ENCODE results near the gene SOS2. TPM values are rescaled to one million over a fixed set of nuclear protein-coding genes. Genes with fewer than 3 reads are reported as not detected.

Gene SOS2
- total RNA-seq, 2 donors from 2014 or later = 38.7 to 40.2 TPM

DNA sequence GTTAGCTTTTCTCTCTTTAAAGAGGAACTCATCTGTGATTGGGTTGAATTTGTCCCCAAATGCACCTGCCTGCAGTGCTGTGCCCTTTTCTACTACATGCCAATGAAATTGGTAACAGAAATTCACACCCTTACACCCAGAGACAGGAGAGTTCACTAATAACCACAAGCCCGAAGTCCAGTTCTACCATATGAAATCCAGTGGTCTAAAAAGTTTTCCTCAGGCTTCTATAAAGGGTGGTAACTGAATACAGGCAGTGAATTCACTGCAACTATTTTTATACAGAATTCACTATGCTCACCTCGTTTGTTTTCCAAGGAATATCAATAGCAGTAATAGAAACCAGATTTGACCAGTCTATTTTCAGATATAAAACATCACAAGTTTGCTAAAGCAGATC is 31.5 kb upstream of the SOS2 start:
- no peaks in the 10 kb centered on the region for H3K4me1 ChIP-seq (ENCODE audit: control insufficient read depth in 1 of 2, low read depth in 2 of 2)
- H3K36me3 ChIP-seq = no peaks in the 10 kb centered on the region
- H3K27ac ChIP-seq = no peak overlapping the region
- H3K27me3 ChIP-seq (replicated peaks; ENCODE audit: insufficient read depth) = no peaks in the 10 kb centered on the region
- DNase-seq (ENCODE audit: low spot score) (no peak), ATAC-seq (ENCODE audit: insufficient number of reproducible peaks, low FRiP score, low read depth) (no peak)
- H3K4me3 ChIP-seq = no peak overlapping the region
- H3K9me3 ChIP-seq = no peaks in the 10 kb centered on the region
- TF ChIP-seq CTCF (IDR thresholded peaks at IDR 0.05) = no peak

GRCh38 chr14:50260511-50260910 is 29.1 kb upstream of the SOS2 start:
- Histone ChIP-seq H3K4me1 (ENCODE audit: control insufficient read depth in 1 of 2, low read depth in 2 of 2) (no peaks in the 10 kb centered on the region), H3K36me3 (no peaks in the 10 kb centered on the region), H3K4me3 (no peak overlapping the region), H3K27me3 (replicated peaks; ENCODE audit: insufficient read depth) (no peaks in the 10 kb centered on the region), H3K27ac (no peak overlapping the region), H3K9me3 (no peaks in the 10 kb centered on the region)
- DNase-seq (ENCODE audit: low spot score) (no peak), ATAC-seq (ENCODE audit: insufficient number of reproducible peaks, low FRiP score, low read depth) (no peak)
- peak; percentile 45 for TF ChIP-seq CTCF (IDR thresholded peaks at IDR 0.05)

GRCh38 chr14:50260072-50260471 is 28.7 kb upstream of the SOS2 start:
- no peak for ATAC-seq (ENCODE audit: insufficient number of reproducible peaks, low FRiP score, low read depth)
- H3K36me3 ChIP-seq = no peaks in the 10 kb centered on the region

DNA sequence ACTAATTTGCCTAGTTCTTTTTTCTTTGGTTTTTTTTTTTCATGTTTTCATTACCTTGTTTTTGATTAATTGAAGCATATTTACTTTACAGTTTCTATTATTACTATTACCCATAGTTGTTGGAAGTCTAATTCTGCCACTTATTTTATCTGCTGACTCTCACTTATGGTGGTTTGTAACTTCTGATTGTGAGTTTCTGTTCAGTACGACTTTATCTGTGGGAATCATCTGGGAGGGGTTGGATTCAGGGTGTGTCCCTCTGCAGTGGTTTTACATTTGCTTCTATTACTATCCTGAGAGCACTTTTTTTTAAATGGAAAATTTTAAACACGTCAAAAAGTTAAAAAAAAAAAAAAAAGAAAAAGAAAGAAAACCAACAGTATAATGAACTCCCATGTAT is 26.4 kb upstream of the SOS2 start:
- H3K4me1 ChIP-seq (ENCODE audit: control insufficient read depth in 1 of 2, low read depth in 2 of 2) = no peaks in the 10 kb centered on the region
- ATAC-seq (ENCODE audit: insufficient number of reproducible peaks, low FRiP score, low read depth) (no peak), DNase-seq (ENCODE audit: low spot score) (no peak)
- H3K27ac ChIP-seq = no peak overlapping the region
- no peaks in the 10 kb centered on the region for H3K27me3 ChIP-seq (replicated peaks; ENCODE audit: insufficient read depth)
- H3K4me3 ChIP-seq = no peak overlapping the region
- no peak for TF ChIP-seq CTCF (IDR thresholded peaks at IDR 0.05)
- no peaks in the 10 kb centered on the region for H3K9me3 ChIP-seq
- no peaks in the 10 kb centered on the region for H3K36me3 ChIP-seq

More at GRCh38 chr14:50260072-50260471, 28.7 kb upstream of the SOS2 start:
- H3K27me3 ChIP-seq (replicated peaks; ENCODE audit: insufficient read depth) = no peaks in the 10 kb centered on the region
- H3K9me3 ChIP-seq = no peaks in the 10 kb centered on the region
- no peak for TF ChIP-seq CTCF (IDR thresholded peaks at IDR 0.05)
- no peak for DNase-seq (ENCODE audit: low spot score)
- no peak overlapping the region for H3K27ac ChIP-seq
- no peaks in the 10 kb centered on the region for H3K4me1 ChIP-seq (ENCODE audit: control insufficient read depth in 1 of 2, low read depth in 2 of 2)
- H3K4me3 ChIP-seq = no peak overlapping the region

DNA sequence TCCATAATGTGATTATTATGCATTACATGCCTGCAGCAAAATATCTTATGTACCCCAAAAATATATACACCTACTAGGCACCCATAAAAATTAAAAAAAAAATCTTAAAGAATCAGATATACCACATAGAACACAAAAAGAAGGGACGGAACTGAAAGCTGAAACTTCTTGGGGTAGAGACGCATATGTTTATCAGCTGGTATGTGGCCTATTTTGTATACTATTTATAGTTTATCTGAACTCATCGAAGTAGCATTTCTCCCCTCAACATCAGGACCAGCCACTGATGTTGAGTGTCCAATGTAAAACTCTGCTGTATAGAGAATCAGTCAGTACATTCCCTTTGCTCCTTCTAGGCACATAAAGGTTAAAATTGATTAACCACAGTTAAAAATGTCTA is 22.9 kb upstream of the SOS2 start:
- Histone ChIP-seq H3K9me3 (no peaks in the 10 kb centered on the region), H3K27me3 (replicated peaks; ENCODE audit: insufficient read depth) (no peaks in the 10 kb centered on the region), H3K27ac (no peak overlapping the region), H3K4me1 (ENCODE audit: control insufficient read depth in 1 of 2, low read depth in 2 of 2) (no peaks in the 10 kb centered on the region), H3K4me3 (no peak overlapping the region), H3K36me3 (no peaks in the 10 kb centered on the region)
- ATAC-seq (ENCODE audit: insufficient number of reproducible peaks, low FRiP score, low read depth) = no peak
- TF ChIP-seq CTCF (IDR thresholded peaks at IDR 0.05) = no peak
- DNase-seq (ENCODE audit: low spot score) = no peak

Measured in thoracic aorta (tissue), 2 donors.